GM21381 (cell line): ENCODE measurements around the gene PROSER2.

ENCODE experiments used
- ATAC-seq: cut with Tn5 transposase; IDR thresholded peaks from one replicate; pipeline ENCODE4 v1.9.1; 2021; ENCODE audit warnings: mild to moderate bottlenecking, moderate library complexity; ENCODE audit not compliant: unreplicated experiment

The PROSER2 gene

DNA sequence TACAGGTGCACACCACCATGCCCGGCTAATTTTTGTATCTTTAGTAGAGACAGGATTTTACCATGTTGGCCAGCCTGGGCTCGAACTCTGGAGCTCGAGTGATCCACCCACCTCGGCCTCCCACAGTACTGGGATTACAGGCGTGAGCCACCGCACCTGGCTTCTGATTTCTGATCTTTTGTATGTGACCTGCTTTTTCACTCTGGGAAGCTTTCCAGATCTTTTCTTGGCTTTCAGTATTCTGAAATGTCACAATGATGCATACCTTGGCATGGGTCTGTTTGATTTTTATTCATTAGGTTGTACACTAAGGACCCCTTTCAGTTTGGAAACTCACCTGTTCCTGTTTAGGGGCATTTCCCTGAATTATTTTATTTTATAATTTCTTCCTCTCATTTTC, 41.6 kb downstream of the PROSER2 start:
- no peak for ATAC-seq

DNA sequence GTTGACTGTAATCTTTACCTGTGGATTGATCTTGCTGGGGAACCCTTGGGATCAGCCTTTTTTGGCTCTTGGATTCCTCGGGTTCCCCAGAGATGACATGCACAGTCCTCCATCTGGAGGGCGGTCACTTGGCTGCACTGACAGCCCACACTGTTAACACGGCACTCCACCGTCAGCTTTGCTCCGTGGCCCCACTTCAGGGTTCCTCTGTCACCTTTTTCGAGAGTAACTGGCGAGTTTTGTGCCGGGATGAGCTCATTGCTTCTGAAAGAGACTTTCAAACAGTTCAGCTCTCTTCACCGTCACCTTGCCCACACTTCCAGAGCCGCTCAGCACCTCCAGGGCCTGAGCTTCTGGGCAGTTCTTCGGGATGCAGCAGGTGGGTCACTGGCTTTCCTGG, 42.4 kb downstream of the PROSER2 start:
- ATAC-seq: no peak

DNA sequence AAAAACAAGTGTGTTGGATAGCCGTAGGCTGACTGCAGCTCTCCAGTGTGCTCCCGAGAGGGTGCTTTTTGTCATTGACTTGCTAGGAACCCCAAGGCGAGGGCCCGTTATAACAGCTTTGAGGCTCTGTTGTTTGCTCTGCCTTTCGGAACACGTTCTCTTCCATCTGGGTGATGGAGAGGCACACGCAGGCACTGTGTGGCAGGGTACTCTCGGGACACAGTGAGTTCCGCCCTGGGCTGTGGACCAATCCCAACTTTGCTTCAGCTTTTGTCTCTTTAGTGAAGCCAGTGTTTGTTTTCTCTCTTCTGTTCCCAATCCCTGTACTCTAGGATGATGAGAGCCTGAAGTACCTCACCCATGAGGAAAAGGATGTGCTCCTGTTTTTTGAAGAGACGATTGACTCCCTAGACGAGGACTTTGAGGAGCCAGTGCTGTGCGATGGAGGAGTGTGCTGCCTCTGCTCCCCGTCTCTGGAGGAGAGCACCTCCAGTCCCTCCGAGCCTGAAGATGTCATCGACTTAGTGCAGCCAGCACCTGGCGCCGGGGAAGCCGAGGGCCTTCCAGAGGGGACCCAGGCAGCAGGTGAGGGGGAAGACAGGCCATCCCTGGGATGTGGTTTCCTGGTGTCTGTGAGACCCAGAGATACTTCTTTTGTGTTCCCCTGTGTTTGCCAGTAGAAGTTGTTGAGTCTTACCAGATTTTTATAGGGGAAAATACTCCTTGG, 43.2 kb downstream of the PROSER2 start:
- no peak for ATAC-seq

DNA sequence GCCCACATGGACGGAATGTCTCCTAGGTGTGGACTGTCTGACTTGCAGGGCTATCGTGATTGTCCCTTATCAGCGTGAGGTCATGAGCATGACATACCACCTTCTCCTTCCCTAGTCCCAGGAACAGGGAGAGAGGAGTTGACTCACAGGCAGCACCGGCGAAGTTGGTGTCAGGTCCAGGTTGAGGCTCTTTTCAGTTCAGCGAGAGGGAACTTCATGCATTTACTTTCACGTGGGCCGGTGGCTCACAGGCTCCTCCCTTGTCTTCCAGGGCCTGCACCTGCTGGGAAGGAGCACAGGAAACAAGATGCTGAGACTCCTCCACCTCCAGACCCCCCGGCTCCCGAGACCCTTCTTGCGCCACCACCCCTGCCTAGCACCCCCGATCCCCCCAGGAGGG, 46.1 kb downstream of the PROSER2 start:
- no peak for ATAC-seq

DNA sequence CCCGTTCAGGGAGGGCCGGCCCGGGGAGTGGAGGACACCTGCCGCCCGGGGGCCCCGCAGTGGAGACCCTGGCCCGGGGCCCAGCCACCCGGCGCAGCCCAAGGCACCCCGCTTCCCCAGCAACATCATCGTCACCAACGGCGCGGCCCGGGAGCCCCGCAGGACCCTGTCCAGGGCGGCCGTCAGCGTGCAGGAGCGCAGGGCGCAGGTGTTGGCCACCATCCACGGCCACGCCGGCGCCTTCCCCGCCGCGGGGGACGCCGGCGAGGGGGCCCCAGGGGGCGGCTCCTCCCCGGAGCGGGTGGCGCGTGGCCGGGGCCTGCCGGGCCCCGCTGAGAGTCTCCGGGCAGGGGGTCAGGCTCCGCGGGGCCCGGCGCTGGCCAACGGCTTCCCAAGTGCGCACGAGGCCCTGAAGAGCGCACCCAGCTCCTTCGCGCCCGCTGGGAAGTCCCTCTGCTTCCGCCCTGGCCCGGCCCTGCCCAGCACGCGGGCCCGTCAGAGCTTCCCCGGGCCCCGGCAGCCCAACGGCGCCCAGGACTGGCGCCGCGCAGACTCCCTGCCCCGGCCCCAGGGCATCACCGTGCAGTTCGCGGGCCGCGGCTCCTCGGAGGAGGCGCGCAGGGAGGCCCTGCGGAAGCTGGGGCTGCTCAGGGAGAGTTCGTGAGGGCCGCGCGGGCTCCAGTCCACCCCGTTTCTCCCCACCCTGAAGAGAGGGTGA, 46.7 kb downstream of the PROSER2 start:
- ATAC-seq: no peak

DNA sequence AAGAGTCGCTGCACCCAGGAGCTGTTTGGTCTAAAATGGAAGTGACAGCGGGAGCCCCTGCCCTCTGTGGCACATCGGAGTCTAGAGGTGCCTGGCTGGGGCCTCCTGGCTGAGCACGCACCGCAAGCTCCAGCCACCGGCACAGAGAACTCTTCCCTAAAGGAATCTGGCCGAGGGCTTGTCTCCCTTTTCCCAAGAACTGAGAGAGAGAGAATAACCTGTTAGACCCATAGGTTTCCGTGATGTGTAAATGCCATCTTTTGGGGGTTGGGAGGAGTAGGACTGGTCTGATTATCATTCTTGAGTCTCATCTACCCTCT, 47.3 kb downstream of the PROSER2 start:
- ATAC-seq: no peak

DNA sequence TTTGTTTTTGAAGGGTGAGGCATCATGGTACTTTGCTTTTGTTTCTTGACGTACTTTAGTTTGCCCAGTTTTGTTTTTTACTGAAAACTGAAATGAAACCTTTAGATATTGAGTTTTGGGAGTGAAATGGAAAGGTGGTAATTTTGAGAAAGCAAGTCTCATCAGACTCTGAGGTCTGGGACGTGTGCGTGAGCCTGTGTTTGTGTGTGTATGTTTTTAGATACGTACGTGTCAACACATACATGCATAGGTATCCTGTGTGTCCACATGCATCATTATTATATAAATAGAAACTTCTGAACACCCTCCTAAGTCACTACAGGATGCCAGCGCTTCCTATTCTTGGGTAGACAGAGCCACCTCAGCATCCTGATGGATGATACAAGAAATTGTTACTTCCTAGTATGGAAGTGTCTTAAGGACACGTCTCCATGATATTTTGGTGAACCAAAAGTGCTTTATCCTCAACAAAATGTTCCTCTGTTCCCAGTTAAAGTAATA, 47.8 kb downstream of the PROSER2 start:
- ATAC-seq: no peak

DNA sequence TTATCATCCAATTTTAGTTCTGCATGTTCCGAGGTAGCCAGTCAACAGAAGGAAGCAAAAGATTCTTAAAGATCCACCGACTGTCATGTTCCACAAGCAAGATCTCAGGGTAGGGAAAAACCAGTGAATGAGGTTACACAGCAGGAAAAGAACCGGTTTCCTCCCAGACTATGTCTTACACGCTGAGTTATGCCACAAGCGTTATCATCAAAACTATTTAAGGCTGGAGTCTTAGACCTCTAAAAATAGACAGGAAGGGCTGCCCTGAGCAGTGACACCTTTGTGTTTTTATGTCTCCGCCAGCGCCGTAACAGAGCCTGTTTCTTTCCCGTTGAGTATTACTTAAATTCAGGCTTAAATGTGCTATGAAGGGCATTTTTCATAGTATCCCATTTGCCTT, 48.3 kb downstream of the PROSER2 start:
- no peak for ATAC-seq

DNA sequence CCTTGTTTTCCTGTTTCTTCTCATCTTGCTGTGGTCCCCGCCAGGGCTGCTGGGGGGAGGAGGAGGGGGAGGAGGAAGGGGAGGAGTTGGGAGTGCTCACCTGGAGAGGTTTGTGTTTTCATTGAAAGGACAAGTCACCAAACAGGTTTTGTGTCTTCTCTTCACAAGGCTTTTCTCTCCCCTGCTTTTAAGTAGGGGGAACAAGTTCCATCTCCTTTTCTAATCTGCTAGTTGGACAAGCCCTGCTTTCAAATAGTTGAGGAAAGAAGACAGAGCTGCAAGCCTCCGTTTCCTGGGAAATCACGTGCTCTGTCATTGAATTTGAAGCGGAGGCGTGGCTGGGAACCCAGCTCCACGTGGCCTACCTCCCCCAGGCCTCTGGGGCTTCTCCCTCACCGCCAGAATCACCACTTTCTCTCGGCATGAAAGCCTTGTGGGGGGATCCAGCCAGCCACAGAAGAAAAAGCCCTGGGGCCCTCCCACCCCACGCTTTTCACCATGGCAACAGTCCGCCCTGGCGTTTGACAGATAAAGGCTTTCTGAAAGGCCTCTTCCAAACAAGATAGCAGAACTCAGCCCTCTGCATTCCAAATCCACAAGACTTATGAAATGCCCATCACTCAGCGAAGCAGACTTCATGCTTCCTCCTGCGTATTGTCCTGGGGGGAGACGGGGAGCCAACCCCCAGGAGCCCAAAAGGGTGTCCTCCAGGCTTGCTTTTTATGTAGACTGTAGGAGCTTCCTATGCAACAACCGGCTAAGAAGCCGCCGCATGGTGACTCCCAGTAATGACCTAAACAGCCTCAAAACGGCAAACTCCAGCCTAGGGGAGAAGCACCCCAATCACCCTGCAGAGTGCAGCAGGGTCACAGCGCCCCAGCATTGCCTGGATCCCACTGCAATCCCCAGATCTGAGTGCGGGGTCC, 51.7 kb downstream of the PROSER2 start:
- no peak for ATAC-seq

DNA sequence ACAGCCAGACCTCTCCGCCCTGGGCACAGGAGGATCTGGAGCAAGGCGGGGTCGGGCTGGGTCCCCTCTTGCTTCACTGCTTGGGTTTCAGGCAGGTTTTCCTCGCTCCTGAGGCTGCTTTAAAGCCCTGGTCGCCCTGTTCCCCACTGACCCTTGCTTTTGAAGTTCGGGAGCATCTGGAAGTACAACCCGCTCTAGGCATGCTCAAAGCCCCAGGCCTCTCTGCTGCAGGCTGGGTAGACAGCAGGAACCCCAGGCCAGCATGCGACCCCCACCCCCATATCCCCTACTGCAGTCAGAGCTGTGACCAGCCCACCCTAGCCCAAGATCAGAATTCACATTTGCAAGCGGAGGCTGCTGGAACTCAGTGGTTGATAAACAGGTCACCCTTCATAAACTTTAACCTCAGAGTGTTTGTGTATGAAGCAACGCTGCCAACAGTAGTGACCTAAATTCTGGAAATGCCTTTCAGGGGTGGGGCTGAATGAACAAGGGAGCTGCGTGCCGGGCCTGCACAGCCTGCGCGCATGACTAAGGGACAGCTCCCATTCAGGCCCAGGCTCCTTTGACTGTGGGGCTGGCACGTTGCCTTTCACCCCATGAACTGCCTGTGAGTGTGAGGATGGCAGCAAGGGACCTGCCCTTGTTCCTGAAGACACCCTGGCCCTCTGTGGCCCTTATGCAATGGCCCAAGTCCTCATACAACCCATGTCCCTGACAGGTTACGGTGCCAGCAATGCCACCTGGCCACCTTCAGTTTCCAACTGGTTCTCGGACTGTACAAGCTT, 52.5 kb downstream of the PROSER2 start:
- ATAC-seq: no peak

DNA sequence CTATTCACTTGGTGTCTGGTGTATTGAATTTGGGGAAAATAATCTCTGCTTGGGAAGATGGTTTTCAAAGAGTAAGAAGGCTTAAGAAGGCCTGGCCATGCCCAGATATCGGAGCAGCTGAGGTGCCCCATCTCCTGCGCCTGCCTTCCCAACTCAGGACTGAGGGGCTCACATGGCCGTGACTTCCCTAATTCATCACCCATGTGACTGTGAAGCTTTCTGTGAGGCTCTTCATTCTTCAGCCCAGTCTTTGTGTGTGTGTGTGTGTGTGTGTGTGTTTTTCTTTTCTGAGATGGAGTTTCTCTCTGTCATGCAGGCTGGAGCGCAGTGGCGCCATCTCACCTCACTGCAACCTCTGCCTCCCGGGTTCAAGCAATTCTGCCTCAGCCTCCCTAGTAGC, 53.2 kb downstream of the PROSER2 start:
- no peak for ATAC-seq

DNA sequence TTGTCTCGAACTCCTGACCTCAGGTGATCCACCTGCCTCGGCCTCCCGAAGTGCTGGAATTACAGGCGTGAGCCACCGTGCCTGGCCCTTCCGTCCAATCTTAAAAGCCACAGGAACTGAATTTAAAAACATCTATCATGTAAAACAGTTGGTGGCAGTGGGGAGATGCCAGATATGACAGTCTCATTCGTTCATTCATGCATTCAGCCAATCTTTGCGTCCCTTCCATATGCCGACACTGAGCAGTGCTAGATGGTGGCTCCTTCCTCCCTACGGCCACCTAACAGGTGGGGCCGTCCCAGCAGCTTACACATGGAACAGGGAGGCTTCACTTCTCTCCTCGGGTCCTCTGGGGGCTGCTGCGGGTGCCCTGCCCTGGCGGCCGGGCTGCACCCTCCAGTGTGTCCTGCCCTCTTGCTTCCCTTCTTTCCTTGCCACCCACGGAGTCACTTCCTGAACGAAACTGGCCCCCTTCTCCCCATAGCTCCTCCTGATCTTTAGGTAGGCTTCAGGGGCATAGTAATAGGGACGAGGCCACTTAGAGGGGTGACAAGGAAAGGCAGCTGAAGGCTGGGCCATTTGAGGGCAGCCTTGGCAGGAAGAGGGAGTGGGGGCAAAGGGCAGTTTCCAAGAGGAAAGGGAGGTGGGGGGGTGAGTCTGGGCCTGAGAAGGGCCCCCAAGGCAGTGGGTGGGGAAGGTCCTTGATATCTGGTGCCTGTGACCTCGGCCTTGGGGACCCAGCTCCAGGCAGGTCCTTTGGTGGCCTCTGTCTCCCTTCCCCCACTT, 53.8 kb downstream of the PROSER2 start:
- ATAC-seq: no peak

DNA sequence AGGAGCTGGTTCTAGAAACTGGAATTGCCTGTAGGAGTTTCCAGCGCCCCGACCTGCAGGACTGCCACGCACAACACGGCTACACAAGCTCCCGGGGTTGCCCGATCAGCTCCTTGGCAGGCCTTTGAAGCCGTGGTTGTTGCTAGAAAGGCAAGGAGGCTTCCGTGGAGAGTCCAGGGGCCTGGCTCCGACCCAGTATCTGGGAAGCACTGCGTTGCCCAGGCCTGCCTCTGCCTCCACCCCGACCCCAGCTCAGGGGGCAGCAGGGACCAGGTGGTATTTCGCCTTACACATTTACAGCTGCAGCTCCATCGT, 54.4 kb downstream of the PROSER2 start:
- ATAC-seq: no peak

DNA sequence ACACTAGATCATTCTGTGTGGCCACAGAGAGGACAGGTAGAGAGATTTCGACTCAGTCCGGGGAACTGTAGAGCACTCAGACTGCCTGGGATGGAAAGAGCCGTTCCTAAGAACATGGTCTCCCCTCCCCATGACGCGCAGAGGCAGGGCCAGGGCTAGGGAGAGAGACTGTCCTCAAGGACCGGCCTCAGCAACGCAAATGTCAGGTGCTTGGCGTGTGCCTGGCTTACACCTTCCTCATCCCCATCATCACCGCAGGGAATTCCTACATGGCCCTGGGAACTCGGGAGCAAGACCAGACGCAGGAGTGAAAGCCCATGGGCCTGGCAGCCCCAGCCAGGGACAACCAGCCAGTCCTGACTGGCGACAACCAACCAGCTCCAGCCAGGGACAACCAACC, 55.6 kb downstream of the PROSER2 start:
- ATAC-seq: no peak

DNA sequence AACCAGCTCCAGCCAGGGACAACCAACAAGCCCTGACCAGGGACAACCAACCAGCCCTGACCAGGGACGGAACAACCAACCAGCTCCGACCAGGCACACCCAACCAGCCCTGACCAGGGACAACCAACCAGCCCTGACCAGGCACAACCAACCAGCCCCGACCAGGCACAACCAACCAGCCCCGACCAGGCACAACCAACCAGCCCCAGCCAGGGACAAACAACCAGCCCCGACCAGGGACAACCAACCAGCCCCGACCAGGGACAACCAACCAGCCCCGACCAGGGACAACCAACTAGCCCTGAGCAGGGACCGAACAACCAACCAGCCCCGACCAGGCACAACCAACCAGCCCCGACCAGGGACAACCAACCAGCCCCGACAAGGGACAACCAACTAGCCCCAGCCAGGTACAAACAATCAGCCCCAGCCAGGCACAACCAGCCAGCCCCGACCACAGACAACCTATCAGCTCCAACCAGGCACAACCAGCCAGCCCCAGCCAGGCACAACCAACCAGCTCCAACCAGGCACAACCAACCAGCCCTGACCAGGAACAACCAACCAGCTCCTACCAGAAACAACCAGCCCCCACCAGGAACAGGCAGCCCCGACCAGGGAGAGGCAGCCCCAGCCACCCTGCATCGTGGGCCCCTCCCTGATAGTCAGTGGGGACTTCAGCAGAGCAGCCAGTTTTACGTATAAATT, 56.4 kb downstream of the PROSER2 start:
- ATAC-seq: no peak

DNA sequence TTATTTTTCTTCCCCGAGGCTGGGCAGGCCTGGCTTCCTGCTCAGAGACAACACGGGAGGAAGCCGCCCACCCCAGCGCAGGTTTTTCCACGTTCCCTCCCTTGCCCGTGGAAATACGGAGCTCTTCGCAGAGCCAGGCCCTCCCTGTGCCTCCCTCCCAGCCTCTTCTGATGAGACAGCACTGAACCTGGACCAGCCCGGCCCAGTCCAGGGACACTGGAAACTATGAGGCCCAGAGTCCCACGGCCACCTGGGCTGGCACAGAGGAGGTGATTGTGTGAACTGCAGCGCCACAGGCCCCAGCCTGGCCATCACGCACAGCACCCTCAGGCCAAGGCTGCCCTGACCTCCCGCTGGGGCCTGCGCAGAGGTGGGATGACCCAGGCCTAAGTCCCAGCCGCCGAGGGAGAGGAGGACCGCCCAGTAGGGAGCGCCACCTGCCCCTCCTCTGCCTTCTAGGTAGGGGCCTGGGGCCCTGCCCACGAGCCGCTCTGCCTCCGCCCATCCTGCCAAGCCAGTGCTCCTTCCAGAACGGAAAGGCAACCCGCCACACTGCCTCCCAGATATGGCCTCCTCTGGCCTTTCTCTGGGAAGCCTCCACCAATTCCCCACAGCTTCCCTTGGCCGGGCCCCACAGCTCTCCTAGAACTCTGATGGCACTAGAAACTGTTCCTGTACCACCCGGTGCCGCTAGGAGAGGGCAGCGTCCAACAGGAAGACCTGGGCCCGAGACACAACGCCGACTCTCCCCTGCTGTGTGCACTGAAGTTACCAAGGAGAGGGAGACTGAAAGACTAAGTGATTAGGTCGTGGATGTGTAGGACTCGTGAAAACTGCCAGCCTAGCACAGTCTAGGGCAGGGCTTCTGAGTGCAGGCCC, 57.2 kb downstream of the PROSER2 start:
- no peak for ATAC-seq

DNA sequence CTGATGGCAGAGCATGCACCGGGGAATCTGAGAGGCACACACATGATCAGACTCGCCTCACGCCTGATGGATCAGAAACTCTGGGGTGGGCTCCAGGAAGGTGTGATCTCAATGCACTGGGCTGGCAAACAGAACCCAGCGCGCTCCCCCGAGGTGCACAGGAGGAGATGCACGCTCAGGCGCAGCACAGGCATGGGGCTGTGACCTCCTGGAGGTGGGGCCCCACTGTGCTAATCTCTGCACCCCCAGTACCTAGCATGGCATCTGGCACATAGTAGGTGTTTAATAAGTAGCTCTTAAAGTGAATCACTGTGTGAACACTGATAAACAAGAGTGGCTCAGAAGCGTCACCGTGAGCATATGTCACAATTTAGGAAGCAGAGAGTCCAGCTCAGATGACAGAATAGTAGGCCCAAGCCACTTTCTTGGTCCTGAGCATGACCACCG, 57.9 kb downstream of the PROSER2 start:
- no peak for ATAC-seq
